G401.6 (cell line): ENCODE data around the gene NCEH1.

Experiments
- FAIRE-seq: peaks from 2 replicates; lab custom pipeline; 2012; peaks lifted over from hg19 to GRCh38; lab: Jason Lieb, UNC

The NCEH1 gene

GRCh38 chr3:172643506-172644179 is 67.2 kb downstream of the NCEH1 start:
- no peak for FAIRE-seq

GRCh38 chr3:172641291-172641690 is 69.6 kb downstream of the NCEH1 start:
- no peak for FAIRE-seq

- FAIRE-seq, result no peak
Measured at GRCh38 chr3:172640751-172641150, 70.1 kb downstream of the NCEH1 start.

- no peak for FAIRE-seq
Measured at GRCh38 chr3:172635588-172635987, 75.3 kb downstream of the NCEH1 start.

GRCh38 chr3:172634948-172635347 is 75.9 kb downstream of the NCEH1 start:
- no peak for FAIRE-seq

GRCh38 chr3:172630316-172630715 is 80.6 kb downstream of the NCEH1 start:
- no peak for FAIRE-seq

GRCh38 chr3:172629470-172629869 is 81.4 kb downstream of the NCEH1 start:
- FAIRE-seq, result no peak

GRCh38 chr3:172627057-172627809 is 83.6 kb downstream of the NCEH1 start:
- no peak for FAIRE-seq

- FAIRE-seq, result no peak
Measured at GRCh38 chr3:172626021-172626640, 84.7 kb downstream of the NCEH1 start.

- FAIRE-seq, result no peak
Measured at GRCh38 chr3:172625404-172625803, 85.5 kb downstream of the NCEH1 start.

- no peak for FAIRE-seq
Measured at GRCh38 chr3:172624999-172625398, 85.9 kb downstream of the NCEH1 start.

GRCh38 chr3:172622916-172623700 is 87.8 kb downstream of the NCEH1 start:
- FAIRE-seq, result peak; percentile 95

- FAIRE-seq, result no peak
Measured at GRCh38 chr3:172622156-172622555, 88.7 kb downstream of the NCEH1 start.

- no peak for FAIRE-seq
Measured at GRCh38 chr3:172617976-172618375, 92.9 kb downstream of the NCEH1 start.

GRCh38 chr3:172617013-172617706 is 93.7 kb downstream of the NCEH1 start:
- FAIRE-seq, result no peak

GRCh38 chr3:172616031-172616461 is 94.8 kb downstream of the NCEH1 start:
- no peak for FAIRE-seq

- FAIRE-seq, result no peak
Measured at GRCh38 chr3:172615296-172615695, 95.6 kb downstream of the NCEH1 start.

- no peak for FAIRE-seq
Measured at GRCh38 chr3:172614340-172615274, 96.3 kb downstream of the NCEH1 start.

- no peak for FAIRE-seq
Measured at GRCh38 chr3:172613845-172614244, 97.0 kb downstream of the NCEH1 start.

- no peak for FAIRE-seq
Measured at GRCh38 chr3:172612871-172613678, 97.8 kb downstream of the NCEH1 start.
